ENCODE results near the gene ROBO1.

- TF ChIP-seq POLR2A (IDR thresholded peaks at IDR 0.05; ENCODE audit: low read length) (no peak), GATA1 (IDR thresholded peaks at IDR 0.05; ENCODE audit: low read depth, low read length) (no peak)
Observed at GRCh38 chr3:78742491-78742890, 1025.3 kb downstream of the ROBO1 start.
